GM12801 (cell line): ENCODE data around the gene MVB12B.

Experiments
- CTCF ChIP-seq: IDR thresholded peaks from one replicate; pipeline ENCODE4 v1.5.1; 2011; ENCODE audit warnings: control low read depth; ENCODE audit not compliant: insufficient read length; ENCODE audit errors: extremely low read depth

Gene MVB12B

GRCh38 chr9:126516936-126517832 lies 190.6 kb downstream of the MVB12B start:
- TF ChIP-seq CTCF, result no peak

GRCh38 chr9:126517833-126518356 lies 191.3 kb downstream of the MVB12B start:
- no peak for TF ChIP-seq CTCF

- no peak for TF ChIP-seq CTCF
These were observed 192.1 kb downstream of the MVB12B start for GRCh38 chr9:126518763-126519162.

- no peak for TF ChIP-seq CTCF
These were observed 193.2 kb downstream of the MVB12B start for GRCh38 chr9:126519660-126520420.

- no peak for TF ChIP-seq CTCF
These were observed 193.8 kb downstream of the MVB12B start for GRCh38 chr9:126520453-126520852.

- no peak for TF ChIP-seq CTCF
These were observed 194.5 kb downstream of the MVB12B start for GRCh38 chr9:126521089-126521488.

GRCh38 chr9:126521551-126521950 lies 194.9 kb downstream of the MVB12B start:
- TF ChIP-seq CTCF, result no peak
